ENCODE measurements around the gene FGFR3. TPM values are rescaled to one million over a fixed set of nuclear protein-coding genes. Genes with fewer than 3 reads are reported as not detected.

The FGFR3 gene
- total RNA-seq, 1 donor from 2014 or later: 169 TPM

DNA sequence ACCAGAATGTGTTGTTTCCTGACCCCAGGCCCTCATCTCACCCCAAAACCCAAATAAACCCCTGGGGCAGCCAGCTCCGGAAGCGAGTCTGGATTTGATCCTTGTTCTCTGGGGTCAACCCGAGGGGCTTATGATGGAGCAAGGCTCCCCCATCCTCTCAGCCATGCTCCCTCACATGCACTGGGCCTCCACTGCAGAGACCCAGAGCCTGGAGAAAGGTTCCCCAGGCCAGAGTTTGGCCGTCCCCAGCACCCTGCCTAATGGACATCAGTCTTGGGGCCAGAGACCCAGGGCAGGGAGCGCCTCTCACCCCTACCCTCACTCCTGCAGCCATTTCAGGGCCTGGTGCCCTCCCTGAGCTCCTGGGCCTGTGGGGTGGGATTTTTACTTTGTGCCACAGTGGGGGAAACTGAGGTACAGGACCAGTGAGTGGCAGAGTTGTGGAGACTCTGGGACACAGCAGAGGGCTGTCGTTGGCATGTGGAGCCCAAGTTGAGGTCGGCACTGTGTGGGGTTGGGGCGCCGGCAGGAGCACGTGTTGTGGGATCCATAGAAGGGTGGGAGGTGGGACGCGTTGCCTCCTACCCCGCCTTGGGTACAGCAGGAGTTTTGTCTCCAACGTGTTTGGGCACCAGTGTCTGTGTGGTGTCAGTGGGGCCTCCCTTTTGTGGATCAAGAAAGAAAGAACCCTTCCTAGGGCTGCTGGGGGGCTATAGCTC is 3.6 kb downstream of the FGFR3 start:
- Mint-ChIP-seq H3K36me3 (ENCODE audit: insufficient read depth) (peaks cover 2% of the 10 kb centered on the region), H3K27me3 (no peaks in the 10 kb centered on the region), H3K4me1 (ENCODE audit: low read depth) (peaks cover 12% of the 10 kb centered on the region), H3K27ac (peak overlapping the region; percentile 78), H3K9me3 (ENCODE audit: low read depth) (no peaks in the 10 kb centered on the region), H3K4me3 (ENCODE audit: low read depth) (peak overlapping the region; percentile 72)
- TF ChIP-seq, protein P1, sequence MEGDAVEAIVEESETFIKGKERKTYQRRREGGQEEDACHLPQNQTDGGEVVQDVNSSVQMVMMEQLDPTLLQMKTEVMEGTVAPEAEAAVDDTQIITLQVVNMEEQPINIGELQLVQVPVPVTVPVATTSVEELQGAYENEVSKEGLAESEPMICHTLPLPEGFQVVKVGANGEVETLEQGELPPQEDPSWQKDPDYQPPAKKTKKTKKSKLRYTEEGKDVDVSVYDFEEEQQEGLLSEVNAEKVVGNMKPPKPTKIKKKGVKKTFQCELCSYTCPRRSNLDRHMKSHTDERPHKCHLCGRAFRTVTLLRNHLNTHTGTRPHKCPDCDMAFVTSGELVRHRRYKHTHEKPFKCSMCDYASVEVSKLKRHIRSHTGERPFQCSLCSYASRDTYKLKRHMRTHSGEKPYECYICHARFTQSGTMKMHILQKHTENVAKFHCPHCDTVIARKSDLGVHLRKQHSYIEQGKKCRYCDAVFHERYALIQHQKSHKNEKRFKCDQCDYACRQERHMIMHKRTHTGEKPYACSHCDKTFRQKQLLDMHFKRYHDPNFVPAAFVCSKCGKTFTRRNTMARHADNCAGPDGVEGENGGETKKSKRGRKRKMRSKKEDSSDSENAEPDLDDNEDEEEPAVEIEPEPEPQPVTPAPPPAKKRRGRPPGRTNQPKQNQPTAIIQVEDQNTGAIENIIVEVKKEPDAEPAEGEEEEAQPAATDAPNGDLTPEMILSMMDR (IDR thresholded peaks at IDR 0.05; ENCODE audit: unreplicated experiment): no peak
- DNase-seq (ENCODE audit: low spot score, unreplicated experiment): no peak

DNA sequence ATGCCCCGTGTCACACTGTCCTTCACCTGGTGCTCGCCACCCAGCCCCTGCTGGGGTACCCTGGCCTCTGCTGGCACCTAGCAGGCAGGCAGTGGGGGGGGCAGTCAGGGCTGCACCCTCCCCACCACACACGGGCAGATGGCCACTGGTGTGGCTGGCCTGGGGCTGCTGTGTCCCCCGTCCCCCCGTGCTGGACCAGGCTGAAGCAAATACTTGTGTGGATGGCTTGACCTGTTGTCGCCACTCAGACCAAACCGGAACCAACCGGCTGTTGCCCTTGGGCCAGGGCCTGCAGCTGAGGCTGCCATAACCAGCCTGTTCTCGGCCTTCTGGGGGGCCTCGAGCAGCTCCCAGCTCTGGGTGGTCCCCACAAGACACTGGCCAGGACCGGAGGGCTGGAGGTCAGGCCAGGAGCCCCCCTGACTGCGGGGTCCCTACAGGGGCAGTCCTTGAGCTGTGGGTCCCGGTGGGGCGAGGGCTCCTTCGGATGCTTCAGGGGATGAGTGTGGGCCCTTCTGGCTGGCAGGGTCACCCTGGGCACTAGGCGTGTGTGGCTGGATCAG is 4.3 kb downstream of the FGFR3 start:
- TF ChIP-seq, protein P1 (IDR thresholded peaks at IDR 0.05; ENCODE audit: unreplicated experiment): no peak
- H3K9me3 Mint-ChIP-seq (ENCODE audit: low read depth): no peaks in the 10 kb centered on the region
- no peak for DNase-seq (ENCODE audit: low spot score, unreplicated experiment)
- no peak overlapping the region for H3K27ac Mint-ChIP-seq
- H3K36me3 Mint-ChIP-seq (ENCODE audit: insufficient read depth): peaks cover 2% of the 10 kb centered on the region
- H3K4me3 Mint-ChIP-seq (ENCODE audit: low read depth): no peak overlapping the region
- peaks cover 12% of the 10 kb centered on the region for H3K4me1 Mint-ChIP-seq (ENCODE audit: low read depth)
- no peaks in the 10 kb centered on the region for H3K27me3 Mint-ChIP-seq

DNA sequence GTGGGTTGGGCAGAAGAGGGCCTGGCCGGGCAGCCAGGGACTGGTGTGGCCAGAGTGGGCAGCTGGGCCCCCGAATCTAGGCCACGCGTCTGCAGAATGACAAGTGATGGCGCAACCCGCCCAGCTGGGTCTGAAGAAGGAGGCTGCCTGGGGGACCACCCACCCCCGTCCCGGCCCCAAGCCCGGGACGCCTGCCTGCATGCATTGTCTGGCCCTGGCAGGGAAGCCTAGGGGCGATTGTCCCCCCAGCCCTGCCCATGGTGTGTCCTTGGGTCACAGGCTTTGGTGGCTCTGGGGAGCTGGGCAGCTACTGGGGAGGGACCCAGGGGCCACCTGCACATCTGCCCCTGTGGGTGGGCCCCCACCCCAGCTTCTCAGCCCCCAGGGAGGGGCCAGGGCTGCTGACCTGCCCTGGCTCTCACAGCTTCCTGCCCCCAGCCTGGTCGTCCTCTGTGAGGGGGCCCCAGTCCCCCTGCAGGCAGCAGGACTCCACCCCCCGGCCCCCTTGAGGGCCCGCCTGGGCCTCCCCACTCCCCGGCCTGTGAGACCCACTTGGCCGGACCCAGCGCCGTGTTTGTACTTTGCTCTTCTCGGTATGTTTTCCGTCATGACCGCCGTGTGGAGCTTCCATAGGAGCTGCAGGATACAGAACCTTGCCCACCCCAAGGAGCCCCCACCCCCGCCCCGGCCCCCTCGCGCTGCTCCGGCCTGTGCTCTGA is 4.9 kb downstream of the FGFR3 start:
- no peak for DNase-seq (ENCODE audit: low spot score, unreplicated experiment)
- peaks cover 12% of the 10 kb centered on the region for H3K4me1 Mint-ChIP-seq (ENCODE audit: low read depth)
- H3K4me3 Mint-ChIP-seq (ENCODE audit: low read depth): no peak overlapping the region
- H3K27ac Mint-ChIP-seq: no peak overlapping the region
- H3K9me3 Mint-ChIP-seq (ENCODE audit: low read depth): no peaks in the 10 kb centered on the region
- TF ChIP-seq, protein P1 (IDR thresholded peaks at IDR 0.05; ENCODE audit: unreplicated experiment): no peak
- H3K27me3 Mint-ChIP-seq: no peaks in the 10 kb centered on the region
- peaks cover 2% of the 10 kb centered on the region for H3K36me3 Mint-ChIP-seq (ENCODE audit: insufficient read depth)

DNA sequence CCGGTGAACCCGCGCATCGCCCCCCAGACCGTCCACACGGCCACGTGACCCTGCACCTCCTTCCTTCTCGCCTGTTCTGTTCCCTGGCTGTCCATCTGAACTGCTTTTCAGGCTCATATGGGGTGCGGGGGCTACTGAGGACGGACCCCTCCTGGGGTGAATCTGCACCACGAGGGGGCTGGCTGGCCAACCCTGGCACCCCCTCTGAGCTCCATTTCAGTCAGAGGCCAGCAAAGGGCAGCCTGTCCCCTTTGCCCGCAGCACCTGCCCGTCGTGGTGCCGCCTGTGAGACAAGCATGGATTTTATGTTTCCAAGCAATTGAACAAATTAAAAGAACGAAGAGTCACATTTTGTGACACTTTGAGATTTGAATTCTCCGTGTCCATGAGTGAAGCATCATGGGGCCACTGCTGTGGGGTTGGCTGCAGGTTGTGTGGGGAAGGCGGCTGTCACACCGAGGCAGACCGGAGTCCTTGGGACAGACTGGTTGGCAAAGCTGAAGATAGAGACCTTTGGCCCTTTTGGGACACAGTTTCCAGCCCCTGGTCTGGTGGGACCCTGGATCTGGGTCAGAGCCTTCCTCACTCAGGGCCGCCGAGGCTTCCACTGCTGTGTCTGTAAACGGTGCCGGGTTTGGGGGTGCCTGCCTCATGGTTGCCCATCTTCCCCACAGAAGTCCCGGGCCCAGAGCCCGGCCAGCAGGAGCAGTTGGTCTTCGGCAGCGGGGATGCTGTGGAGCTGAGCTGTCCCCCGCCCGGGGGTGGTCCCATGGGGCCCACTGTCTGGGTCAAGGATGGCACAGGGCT is 5.7 kb downstream of the FGFR3 start:
- H3K36me3 Mint-ChIP-seq (ENCODE audit: insufficient read depth): peaks cover 2% of the 10 kb centered on the region
- H3K4me1 Mint-ChIP-seq (ENCODE audit: low read depth): peaks cover 12% of the 10 kb centered on the region
- no peak for DNase-seq (ENCODE audit: low spot score, unreplicated experiment)
- no peak overlapping the region for H3K4me3 Mint-ChIP-seq (ENCODE audit: low read depth)
- no peaks in the 10 kb centered on the region for H3K9me3 Mint-ChIP-seq (ENCODE audit: low read depth)
- no peaks in the 10 kb centered on the region for H3K27me3 Mint-ChIP-seq
- TF ChIP-seq, protein P1 (IDR thresholded peaks at IDR 0.05; ENCODE audit: unreplicated experiment): no peak
- H3K27ac Mint-ChIP-seq: peak overlapping the region; percentile 45
